ENCODE data around the gene PRAME.

The PRAME gene

GRCh38 chr22:22579869-22580604, 21.0 kb upstream of the PRAME start:
- DNase-seq, result no peak

GRCh38 chr22:22578702-22579424, 19.8 kb upstream of the PRAME start:
- no peak for DNase-seq

- no peak for DNase-seq
These were observed 17.9 kb upstream of the PRAME start for GRCh38 chr22:22576989-22577427.

- peak in 1 of 4 experiments; percentile 3 for DNase-seq
These were observed 17.4 kb upstream of the PRAME start for GRCh38 chr22:22576244-22576988.

DNA sequence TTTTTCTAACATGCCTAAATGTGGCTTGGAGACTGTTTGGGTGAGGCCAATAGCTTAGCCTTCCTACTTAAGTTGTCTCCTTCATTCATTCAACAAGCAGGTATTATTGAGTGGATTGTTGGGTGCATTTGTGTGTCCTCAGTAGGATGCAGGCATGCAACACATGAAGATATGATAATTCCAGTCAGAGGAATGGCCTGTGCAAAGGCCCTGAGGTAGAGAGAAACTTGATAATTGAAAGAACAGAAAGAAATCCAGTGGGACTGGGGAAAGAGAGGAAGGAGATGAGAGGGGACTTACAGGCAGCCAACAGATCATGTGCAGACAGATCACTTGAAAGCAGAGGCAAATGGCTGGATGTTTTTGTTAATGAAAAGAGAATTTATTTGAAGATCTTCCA, 15.3 kb upstream of the PRAME start:
- DNase-seq, result no peak

- no peak for DNase-seq
These were observed 14.2 kb upstream of the PRAME start for GRCh38 chr22:22573047-22573889.

- no peak for DNase-seq
These were observed 12.8 kb upstream of the PRAME start for GRCh38 chr22:22571862-22572261.

DNA sequence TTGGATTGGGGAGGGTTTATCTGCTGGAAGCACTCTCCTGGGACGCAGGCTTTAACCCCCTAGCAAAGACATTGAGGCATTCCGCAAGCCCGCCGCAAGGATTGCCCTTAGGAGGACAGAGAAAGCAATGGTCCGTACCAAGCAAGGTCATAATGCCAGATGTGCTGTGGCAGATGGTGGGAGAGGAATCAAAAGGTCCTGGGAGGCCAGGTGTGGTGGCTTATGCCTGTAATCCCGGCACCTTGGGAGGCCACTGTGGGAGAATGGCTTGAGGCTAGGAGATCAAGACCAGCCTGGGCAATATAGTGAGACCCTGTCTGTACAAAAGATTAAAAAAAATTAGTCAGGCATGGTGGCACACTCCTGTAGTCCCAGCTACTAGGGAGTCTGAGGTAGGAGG, 12.4 kb upstream of the PRAME start:
- no peak for DNase-seq

GRCh38 chr22:22569218-22569617, 10.2 kb upstream of the PRAME start:
- DNase-seq, result no peak

GRCh38 chr22:22565981-22566380, 6.9 kb upstream of the PRAME start:
- no peak for DNase-seq

DNA sequence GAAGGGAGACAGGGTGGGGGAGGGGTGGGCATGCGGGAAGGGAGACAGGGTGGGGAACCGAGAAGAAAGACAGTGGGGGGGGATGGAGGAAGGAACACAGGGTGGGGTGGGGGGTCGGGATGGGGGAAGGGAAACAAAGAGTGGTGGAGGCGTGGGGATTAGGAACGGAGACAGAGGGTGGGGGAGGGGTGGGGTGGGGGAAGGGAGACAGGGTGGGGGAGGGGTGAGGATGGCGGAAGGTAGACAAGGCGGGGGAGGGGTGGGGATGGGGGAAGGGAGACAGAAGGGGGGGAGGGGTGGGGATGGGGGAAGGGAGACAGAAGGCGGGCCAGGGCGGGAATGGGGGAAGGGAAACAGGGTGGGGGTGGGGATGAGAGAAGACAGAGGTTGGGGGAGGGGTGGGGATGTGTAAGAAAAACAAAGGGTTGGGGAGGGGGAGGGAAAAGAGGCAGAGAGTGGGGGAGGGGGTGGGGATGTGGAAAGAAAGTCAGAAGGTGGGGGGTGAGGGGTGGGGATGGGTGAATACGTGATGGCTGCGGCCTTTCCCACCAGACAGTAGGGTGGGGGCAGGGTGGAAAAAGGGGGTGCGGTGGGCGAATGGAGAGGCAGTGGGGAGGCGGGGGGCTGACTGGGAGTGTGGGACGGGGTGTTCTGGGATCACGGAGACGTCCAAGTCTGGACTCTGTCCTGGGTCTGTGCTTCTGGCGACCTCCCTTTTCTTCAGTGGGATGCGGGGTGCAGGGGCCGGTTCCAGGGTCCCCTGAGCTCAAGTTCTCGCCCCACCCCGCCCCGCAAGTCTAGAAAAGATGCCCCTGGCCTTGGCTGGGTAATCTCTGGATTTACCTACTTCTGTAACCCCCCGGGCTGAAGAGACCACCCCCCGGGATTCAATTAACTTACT, 744 bp downstream of the PRAME start:
- no peak for DNase-seq

DNA sequence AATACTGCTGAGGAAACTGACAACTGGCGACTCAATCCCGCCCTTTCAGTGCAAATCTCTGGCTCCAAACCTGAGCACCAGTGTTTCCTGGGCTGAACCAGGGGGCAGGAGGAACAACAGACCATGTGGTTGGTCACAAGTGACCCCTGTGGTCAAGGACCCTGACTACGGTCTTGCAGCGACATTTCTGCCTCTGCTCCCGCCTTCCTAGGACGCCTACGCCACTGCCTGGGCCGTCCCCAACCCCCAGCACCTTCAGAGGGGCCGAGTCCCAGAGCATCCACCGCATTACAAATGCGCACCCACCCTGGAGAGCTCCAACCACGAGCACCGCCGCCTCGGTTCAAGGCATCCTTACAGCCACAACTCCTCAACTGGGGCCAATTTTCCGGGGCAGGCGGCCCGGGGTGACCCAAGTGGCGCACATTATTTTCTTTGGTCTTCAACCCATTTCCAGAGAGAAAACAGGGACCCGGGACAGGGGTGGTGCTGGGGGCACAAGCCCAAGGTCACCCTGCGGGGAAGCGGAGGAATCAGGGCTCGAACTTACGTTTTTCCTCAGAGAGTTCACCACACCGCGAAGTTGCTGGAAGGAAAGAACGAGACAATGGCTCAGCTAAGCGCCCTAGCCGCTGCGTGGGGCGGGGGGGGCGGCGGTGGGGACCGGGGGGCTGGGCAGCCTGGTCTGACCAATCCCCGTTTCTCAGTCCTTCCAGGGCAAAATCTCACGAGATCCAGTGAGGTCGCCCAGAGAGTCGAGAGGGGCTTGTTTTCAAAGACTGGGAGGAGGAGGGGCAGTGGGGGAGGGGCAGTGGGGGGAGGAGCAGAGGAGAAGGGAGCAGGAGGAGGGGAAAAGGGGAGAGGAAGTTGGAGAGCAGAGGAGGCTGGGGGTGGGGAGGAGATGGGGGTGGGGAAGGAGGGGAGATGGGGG, 1.8 kb downstream of the PRAME start:
- DNase-seq, result no peak

- no peak for DNase-seq
These were observed 2.5 kb downstream of the PRAME start for GRCh38 chr22:22556578-22556977.

GRCh38 chr22:22555596-22555995, 3.5 kb downstream of the PRAME start:
- DNase-seq, result no peak

DNA sequence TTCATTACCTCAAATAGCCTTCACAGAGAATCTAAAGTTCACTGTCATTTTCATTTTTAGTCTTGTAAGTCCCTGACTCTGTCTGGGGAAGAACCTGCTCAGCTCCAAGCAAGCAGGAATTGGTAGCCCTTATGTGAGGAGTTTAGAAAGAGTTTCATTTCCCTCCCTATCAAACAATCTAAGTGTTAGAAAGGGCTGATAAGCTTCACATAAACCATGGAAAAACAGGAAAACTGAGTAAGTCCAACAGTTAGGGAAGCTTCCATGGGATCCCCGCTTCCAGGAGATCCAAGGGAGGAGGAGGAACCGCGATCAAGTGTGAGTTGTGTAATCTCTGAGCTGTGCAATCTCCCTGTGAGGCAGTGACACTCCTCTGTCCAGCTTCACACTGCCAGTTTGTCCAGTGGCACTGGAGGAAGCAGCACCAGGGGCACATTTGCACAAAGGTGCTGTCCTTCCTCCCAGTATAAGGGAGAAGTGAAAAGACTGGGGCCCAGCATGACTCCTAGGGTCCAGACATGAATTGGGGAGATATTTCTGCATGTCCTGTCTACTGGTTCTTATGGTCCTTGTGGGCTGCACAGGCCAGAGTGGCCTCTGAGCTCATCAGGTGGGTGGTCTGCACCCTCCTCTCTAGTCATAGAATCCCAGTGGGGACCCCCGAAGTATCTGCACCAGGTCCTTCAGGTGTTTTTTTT, 4.3 kb downstream of the PRAME start:
- no peak for DNase-seq

DNA sequence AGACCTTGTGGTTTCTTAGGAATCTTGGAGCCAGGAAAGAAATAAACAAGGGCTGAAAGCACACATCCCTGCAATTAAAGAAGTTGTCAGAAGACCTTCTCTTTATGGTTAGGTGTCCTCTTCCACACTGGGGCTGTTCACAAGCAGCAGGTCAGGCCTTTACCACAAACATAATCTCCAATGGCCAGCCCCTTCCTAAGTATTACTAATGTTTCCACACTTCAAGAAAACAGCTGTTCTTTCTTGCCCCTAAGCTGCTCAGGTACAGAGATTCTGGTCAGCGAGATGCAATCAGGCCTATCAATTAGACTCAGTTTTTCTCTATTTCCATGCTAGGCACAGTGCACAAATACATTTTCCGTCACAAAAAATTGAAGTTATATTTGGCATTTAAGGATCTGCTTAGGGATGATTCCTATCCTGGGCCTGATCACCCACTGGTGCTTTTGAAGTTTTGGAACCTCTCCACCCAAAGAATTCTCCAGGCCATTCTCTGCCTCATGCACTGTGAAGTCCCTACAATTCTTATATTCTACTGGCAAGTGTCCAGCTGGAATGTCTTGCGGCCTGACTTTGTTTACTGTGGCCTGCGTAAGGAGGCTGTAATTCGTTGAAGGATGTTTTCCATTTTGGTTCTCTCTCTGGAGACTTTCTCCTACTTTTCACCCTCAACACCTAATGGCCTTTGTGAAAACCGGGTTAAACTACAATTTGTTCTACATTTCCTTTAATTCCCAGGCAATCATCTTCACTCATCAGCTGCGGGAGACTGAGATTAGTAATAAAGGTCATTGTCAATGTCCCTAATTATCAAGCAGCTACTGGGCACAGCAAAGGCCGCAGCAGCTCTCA, 5.1 kb downstream of the PRAME start:
- no peak for DNase-seq

- DNase-seq, result no peak
These were observed 5.9 kb downstream of the PRAME start for GRCh38 chr22:22553141-22553540.

DNA sequence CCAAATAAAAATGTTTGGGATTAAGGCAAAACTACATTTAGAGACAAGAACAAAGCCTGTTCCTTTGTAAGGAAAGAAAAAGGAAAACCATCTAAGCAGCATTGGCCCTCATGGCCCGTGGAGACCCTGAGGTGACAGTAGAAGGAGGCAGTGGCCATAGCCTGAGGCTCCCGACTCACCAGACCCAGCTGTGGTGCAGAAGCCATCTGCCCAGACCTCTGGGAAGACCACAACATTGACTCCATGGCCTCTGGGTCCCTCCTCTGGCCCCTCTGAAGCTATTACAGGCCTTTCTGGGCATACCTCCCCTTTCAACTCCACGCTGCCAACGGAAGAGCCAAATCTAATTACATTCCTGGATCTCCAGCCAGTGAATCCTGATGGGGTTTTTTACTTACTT, 6.4 kb downstream of the PRAME start:
- DNase-seq, result no peak

Data from activated naive CD4-positive, alpha-beta T cell (primary cell).